GM23248 (cell line): ENCODE data around the gene C1orf185. TPM values are rescaled to one million over a fixed set of nuclear protein-coding genes. Genes with fewer than 3 reads are reported as not detected.
A peak's percentile ranks its signal among the peaks of the same experiment; 100 is the strongest.

Experiments
- DNase-seq: peaks from one replicate; pipeline ENCODE4 v3.0.0-alpha.2; 2015
- H2AFZ ChIP-seq: fragments of 200-600 bp; sonication (generic); 2 replicates; pipeline ENCODE4 v1.6.1; 2016; ENCODE audit warnings: antibody characterized with exemption
- H3F3A ChIP-seq: fragments of 200-600 bp; sonication (generic); 2 replicates; pipeline ENCODE4 v1.6.1; 2016; ENCODE audit warnings: mild to moderate bottlenecking, antibody characterized with exemption, mixed run types; ENCODE audit not compliant: insufficient read depth
- H3K27ac ChIP-seq: fragments of 200-600 bp; sonication (generic); 2 replicates; pipeline ENCODE4 v1.5.1; 2016; ENCODE audit warnings: mild to moderate bottlenecking
- H3K27me3 ChIP-seq: fragments of 200-600 bp; sonication (generic); replicated peaks from 2 replicates; pipeline ENCODE4 v1.6.1; 2016; ENCODE audit warnings: mild to moderate bottlenecking; ENCODE audit not compliant: insufficient read depth
- H3K36me3 ChIP-seq: fragments of 200-600 bp; sonication (generic); 2 replicates; pipeline ENCODE4 v1.6.1; 2016; ENCODE audit warnings: low read depth, mild to moderate bottlenecking
- H3K4me1 ChIP-seq: fragments of 200-600 bp; sonication (generic); 2 replicates; pipeline ENCODE4 v1.6.1; 2016; ENCODE audit warnings: mild to moderate bottlenecking; ENCODE audit not compliant: insufficient read depth
- H3K4me2 ChIP-seq: fragments of 200-600 bp; sonication (generic); one replicate; pipeline ENCODE4 v1.6.1; 2016; ENCODE audit warnings: mild to moderate bottlenecking; ENCODE audit not compliant: unreplicated experiment
- H3K4me3 ChIP-seq: fragments of 200-600 bp; sonication (generic); 2 replicates; pipeline ENCODE4 v1.5.1; 2016; ENCODE audit warnings: mild to moderate bottlenecking
- H3K79me2 ChIP-seq: fragments of 200-600 bp; sonication (generic); 2 replicates; pipeline ENCODE4 v1.6.1; 2016; ENCODE audit warnings: mild to moderate bottlenecking; ENCODE audit not compliant: insufficient read depth
- H3K9ac ChIP-seq: fragments of 200-600 bp; sonication (generic); 2 replicates; pipeline ENCODE4 v1.6.1; 2016; ENCODE audit warnings: mild to moderate bottlenecking
- H3K9me2 ChIP-seq: fragments of 200-600 bp; sonication (generic); 2 replicates; pipeline ENCODE4 v1.6.1; 2016; ENCODE audit warnings: mixed run types, mild to moderate bottlenecking, moderate library complexity; ENCODE audit not compliant: insufficient read depth
- H3K9me3 ChIP-seq: fragments of 200-600 bp; sonication (generic); one replicate; pipeline ENCODE4 v1.6.1; 2017; ENCODE audit warnings: low read depth
- H4K20me1 ChIP-seq: fragments of 200-600 bp; sonication (generic); 2 replicates; pipeline ENCODE4 v1.6.0; 2016; ENCODE audit not compliant: insufficient read depth
- EZH2 ChIP-seq: fragments of 200-600 bp; sonication (generic); IDR thresholded peaks from 2 replicates; pipeline ENCODE4 v1.6.1; 2018; ENCODE audit warnings: antibody characterized with exemption, mild to moderate bottlenecking; ENCODE audit not compliant: insufficient read depth, poor library complexity, severe bottlenecking
- EZH2phosphoT487 ChIP-seq: fragments of 200-600 bp; sonication (generic); IDR thresholded peaks from 2 replicates; pipeline ENCODE4 v1.6.1; 2018; ENCODE audit warnings: antibody characterized with exemption, moderate library complexity, mild to moderate bottlenecking, low read depth; ENCODE audit not compliant: insufficient read depth
- WGBS, 2 experiments: methylation state at CpG; one replicate each; pipeline ENCODE4 v1.1.6; 2015 to 2017; ENCODE audit warnings: low lambda C conversion rate in 2 of 2, low coverage in 1 of 2; ENCODE audit errors: missing lambda C conversion rate in 2 of 2; 5-methylcytosine and 5-hydroxymethylcytosine counted together
- in situ Hi-C: fragments of 300-500 bp; cut with MboI; formaldehyde crosslinking; loops from 2 replicates; pipeline ENCODE4 v1.15.0; 2020
- polyA plus RNA-seq: library from polyadenylated mRNA; unstranded; fragments of >200 nt; fragmentation: Nextera tagmentation; extraction: Ambion mirVana; gene quantifications from 2 replicates; pipeline ENCODE4 v1.2.1, GENCODE V29; 2016
- total RNA-seq: library from RNA; depleted of rRNA; stranded (reverse); fragments of >200 nt; shearing (Covaris generic); gene quantifications from 2 replicates; pipeline ENCODE4 v1.2.3, GENCODE V29; 2014

The C1orf185 gene
- total and polyA plus RNA-seq, 2 experiments from 2014 or later: not detected

- DNase-seq: no peak
- no peaks in the 10 kb centered on the region for H3K36me3 ChIP-seq
- peaks cover 16% of the 10 kb centered on the region for H3K4me1 ChIP-seq
- H3K79me2 ChIP-seq: no peaks in the 10 kb centered on the region
- H3K9ac ChIP-seq: no peak overlapping the region
- no peaks in the 10 kb centered on the region for H3K9me3 ChIP-seq
- TF ChIP-seq EZH2 (no peak), EZH2phosphoT487 (no peak)
- H2AFZ ChIP-seq: no peak overlapping the region
- no peak overlapping the region for H3K27ac ChIP-seq
- no peaks in the 10 kb centered on the region for H4K20me1 ChIP-seq
- in situ Hi-C loops: no loop called here
- WGBS, 2 experiments: 92 to 93% methylated on average over 1 of the region's 1 CpG
- no peaks in the 10 kb centered on the region for H3K9me2 ChIP-seq
- H3F3A ChIP-seq: peaks cover 21% of the 10 kb centered on the region
- H3K4me3 ChIP-seq: no peak overlapping the region
- no peak overlapping the region for H3K4me2 ChIP-seq
- H3K27me3 ChIP-seq: peaks cover 5% of the 10 kb centered on the region
Observed at GRCh38 chr1:51073456-51073855, 28.6 kb upstream of the C1orf185 start.

GRCh38 chr1:51086496-51087271 is 15.3 kb upstream of the C1orf185 start:
- Histone ChIP-seq H3K4me1 (no peaks in the 10 kb centered on the region), H3K27ac (no peak overlapping the region), H3K9me2 (no peaks in the 10 kb centered on the region), H3K9ac (no peak overlapping the region), H3F3A (no peaks in the 10 kb centered on the region), H4K20me1 (no peaks in the 10 kb centered on the region), H3K9me3 (no peaks in the 10 kb centered on the region), H3K79me2 (no peaks in the 10 kb centered on the region), H3K27me3 (peaks cover 24% of the 10 kb centered on the region), H2AFZ (no peak overlapping the region), H3K4me2 (no peak overlapping the region), H3K4me3 (no peak overlapping the region), H3K36me3 (no peaks in the 10 kb centered on the region)
- in situ Hi-C loops: no loop called here
- no peak for DNase-seq
- TF ChIP-seq EZH2phosphoT487 (no peak), EZH2 (no peak)
- 30 to 67% methylated on average over 3 of the region's 3 CpGs for WGBS, 2 experiments

DNA sequence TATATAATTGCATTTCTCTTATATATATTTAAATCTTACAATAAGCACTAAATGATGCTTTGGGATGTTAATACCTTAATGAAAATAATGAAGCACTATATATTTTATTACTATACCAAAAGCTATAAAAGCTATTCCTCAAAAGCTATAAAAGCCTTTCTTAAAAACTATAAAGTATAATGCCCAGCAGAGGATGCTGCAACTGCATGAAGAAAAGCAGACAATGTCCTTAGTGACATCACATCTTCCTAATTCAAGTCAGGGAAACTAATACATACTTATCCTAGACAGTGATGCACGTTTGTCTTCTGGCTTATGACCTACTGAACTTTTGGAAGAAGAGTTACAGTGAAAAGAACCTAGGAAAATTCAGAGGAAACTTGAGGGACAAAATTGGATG is 13.6 kb upstream of the C1orf185 start:
- no peak overlapping the region for H3K4me3 ChIP-seq
- no peaks in the 10 kb centered on the region for H4K20me1 ChIP-seq
- WGBS, 2 experiments: 8 to 9% methylated on average over 1 of the region's 1 CpG
- H3K79me2 ChIP-seq: no peaks in the 10 kb centered on the region
- no peaks in the 10 kb centered on the region for H3K9me3 ChIP-seq
- H3K4me2 ChIP-seq: no peak overlapping the region
- in situ Hi-C loops: no loop called here
- H3K27me3 ChIP-seq: peaks cover 14% of the 10 kb centered on the region; the same call in 1 of the 2 replicates
- no peaks in the 10 kb centered on the region for H3K36me3 ChIP-seq
- no peak overlapping the region for H3K27ac ChIP-seq
- H3K9me2 ChIP-seq: no peaks in the 10 kb centered on the region
- no peak for TF ChIP-seq EZH2
- TF ChIP-seq EZH2phosphoT487: no peak
- H3K9ac ChIP-seq: no peak overlapping the region
- no peaks in the 10 kb centered on the region for H3K4me1 ChIP-seq
- peak; percentile 27 for DNase-seq
- H2AFZ ChIP-seq: no peak overlapping the region
- no peaks in the 10 kb centered on the region for H3F3A ChIP-seq

- H3K4me2 ChIP-seq: no peak overlapping the region
- TF ChIP-seq EZH2phosphoT487 (no peak), EZH2 (no peak)
- H3K4me3 ChIP-seq: no peak overlapping the region
- H3K27ac ChIP-seq: no peak overlapping the region
- H4K20me1 ChIP-seq: no peaks in the 10 kb centered on the region
- H3K79me2 ChIP-seq: no peaks in the 10 kb centered on the region
- no peaks in the 10 kb centered on the region for H3K9me2 ChIP-seq
- H3K27me3 ChIP-seq: peaks cover 7% of the 10 kb centered on the region
- WGBS, 2 experiments: 0% methylated on average over 1 of the region's 1 CpG
- DNase-seq: peak; percentile 44
- in situ Hi-C loops: no loop called here
- H3K36me3 ChIP-seq: no peaks in the 10 kb centered on the region
- no peaks in the 10 kb centered on the region for H3K9me3 ChIP-seq
- no peak overlapping the region for H3K9ac ChIP-seq
- H3F3A ChIP-seq: no peaks in the 10 kb centered on the region
- no peak overlapping the region for H2AFZ ChIP-seq
- H3K4me1 ChIP-seq: no peaks in the 10 kb centered on the region
Observed at GRCh38 chr1:51093581-51093980, 8.4 kb upstream of the C1orf185 start.
